Smooth muscle cell (in vitro differentiated cells): Measurements from ENCODE around the gene RITA1. TPM values are rescaled to one million over a fixed set of nuclear protein-coding genes. Genes with fewer than 3 reads are reported as not detected.

Source experiments
- DNase-seq: peaks from one replicate; lab custom pipeline; 2025; ENCODE audit not compliant: unreplicated experiment; lab: John Stamatoyannopoulos, UW
- H2AFZ ChIP-seq: fragments of 200-600 bp; sonication (generic); 2 replicates; pipeline ENCODE4 v1.6.0; 2016; ENCODE audit warnings: antibody characterized with exemption, low read depth, mild to moderate bottlenecking
- H3F3A ChIP-seq: fragments of 200-600 bp; sonication (generic); 2 replicates; pipeline ENCODE4 v1.6.0; 2017; ENCODE audit warnings: antibody characterized with exemption, low read depth
- H3K27ac ChIP-seq: fragments of 200-600 bp; sonication (generic); 2 replicates; pipeline ENCODE4 v1.5.1; 2016; ENCODE audit warnings: low read depth, mild to moderate bottlenecking
- H3K27me3 ChIP-seq: fragments of 200-600 bp; sonication (generic); 2 replicates; pipeline ENCODE4 v1.6.1; 2016; ENCODE audit warnings: low read depth, mild to moderate bottlenecking
- H3K36me3 ChIP-seq: fragments of 200-600 bp; sonication (generic); 2 replicates; pipeline ENCODE4 v1.5.1; 2016; ENCODE audit warnings: low read depth
- H3K4me1 ChIP-seq: fragments of 200-600 bp; sonication (generic); 2 replicates; pipeline ENCODE4 v1.5.1; 2016; ENCODE audit warnings: low read depth
- H3K4me2 ChIP-seq: fragments of 200-600 bp; sonication (generic); 2 replicates; pipeline ENCODE4 v1.6.0; 2016; ENCODE audit warnings: mild to moderate bottlenecking
- H3K4me3 ChIP-seq: fragments of 200-600 bp; sonication (generic); 2 replicates; pipeline ENCODE4 v1.5.1; 2016; ENCODE audit warnings: mild to moderate bottlenecking
- H3K79me2 ChIP-seq: fragments of 200-600 bp; sonication (generic); 2 replicates; pipeline ENCODE4 v1.6.0; 2016; ENCODE audit warnings: low read depth, mild to moderate bottlenecking
- H3K9ac ChIP-seq: fragments of 200-600 bp; sonication (generic); 2 replicates; pipeline ENCODE4 v1.6.0; 2016; ENCODE audit warnings: low read depth
- H3K9me3 ChIP-seq: fragments of 200-600 bp; sonication (generic); replicated peaks from 2 replicates; pipeline ENCODE4 v1.5.1; 2016; ENCODE audit warnings: low read depth
- H4K20me1 ChIP-seq: fragments of 200-600 bp; sonication (generic); 2 replicates; pipeline ENCODE4 v1.6.0; 2016; ENCODE audit warnings: low read depth
- CTCF ChIP-seq: fragments of 200-600 bp; sonication (generic); IDR thresholded peaks from 2 replicates; pipeline ENCODE4 v1.5.1; 2017; ENCODE audit warnings: borderline replicate concordance, mild to moderate bottlenecking, antibody characterized with exemption; ENCODE audit not compliant: insufficient read depth, poor library complexity, severe bottlenecking
- WGBS: methylation state at CpG from one replicate; pipeline ENCODE4 v1.1.7; 2016; ENCODE audit warnings: low lambda C conversion rate; 5-methylcytosine and 5-hydroxymethylcytosine counted together
- polyA plus RNA-seq: library from polyadenylated mRNA; unstranded; fragments of >200 nt; fragmentation: Nextera tagmentation; extraction: Ambion mirVana; gene quantifications from 2 replicates; pipeline ENCODE4 v1.2.1, GENCODE V29; 2016
- total RNA-seq: library from RNA; depleted of rRNA; stranded (reverse); fragments of >200 nt; gene quantifications from 2 replicates; pipeline ENCODE4 v1.2.3, GENCODE V29; 2014

RITA1 gene
- total and polyA plus RNA-seq, 2 experiments from 2014 or later, result 9.6 to 12.2 TPM

DNA sequence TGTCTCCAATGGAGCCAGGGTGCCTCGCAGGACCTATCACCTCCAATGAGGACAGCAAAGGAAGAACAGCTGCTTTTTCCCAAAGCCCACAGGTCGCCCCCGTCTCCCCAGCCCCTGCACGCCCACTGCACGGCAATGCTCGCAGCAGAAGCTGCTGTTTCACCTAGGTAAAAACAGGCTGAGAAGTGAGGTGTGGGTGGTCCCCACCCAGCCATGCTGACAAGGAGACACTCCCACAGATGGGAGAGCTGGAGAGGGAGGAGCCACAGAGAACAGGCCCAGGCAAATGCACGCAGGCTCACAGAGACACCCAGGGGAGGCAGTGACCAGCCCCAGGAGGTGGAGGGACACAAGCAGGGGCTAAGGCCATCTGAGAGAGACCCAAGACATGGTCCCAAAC lies 25.6 kb upstream of the RITA1 start:
- peaks cover 10% of the 10 kb centered on the region for H4K20me1 ChIP-seq
- no peak overlapping the region for H3K27ac ChIP-seq
- H3K36me3 ChIP-seq, result no peaks in the 10 kb centered on the region
- H3K27me3 ChIP-seq, result peaks cover 16% of the 10 kb centered on the region
- H3K79me2 ChIP-seq, result no peaks in the 10 kb centered on the region
- H3K9me3 ChIP-seq, result no peaks in the 10 kb centered on the region
- no peak for TF ChIP-seq CTCF
- H3K4me3 ChIP-seq, result no peak overlapping the region
- DNase-seq, result no peak
- H3F3A ChIP-seq, result no peaks in the 10 kb centered on the region
- peaks cover 9% of the 10 kb centered on the region for H3K4me1 ChIP-seq
- H3K9ac ChIP-seq, result no peak overlapping the region
- no peak overlapping the region for H2AFZ ChIP-seq
- 96% methylated on average over 7 of the region's 7 CpGs for WGBS
- H3K4me2 ChIP-seq, result no peak overlapping the region

- Histone ChIP-seq H3K27me3 (peaks cover 2% of the 10 kb centered on the region), H4K20me1 (peaks cover 10% of the 10 kb centered on the region), H3K9me3 (no peaks in the 10 kb centered on the region), H3F3A (no peaks in the 10 kb centered on the region), H3K27ac (no peak overlapping the region), H2AFZ (no peak overlapping the region), H3K9ac (no peak overlapping the region), H3K79me2 (no peaks in the 10 kb centered on the region), H3K4me2 (no peak overlapping the region), H3K4me3 (no peak overlapping the region), H3K4me1 (peaks cover 9% of the 10 kb centered on the region), H3K36me3 (no peaks in the 10 kb centered on the region)
- no peak for TF ChIP-seq CTCF
- 68% methylated on average over 22 of the region's 26 CpGs for WGBS
- no peak for DNase-seq
Observed at GRCh38 chr12:113161415-113162016, 24.0 kb upstream of the RITA1 start.

DNA sequence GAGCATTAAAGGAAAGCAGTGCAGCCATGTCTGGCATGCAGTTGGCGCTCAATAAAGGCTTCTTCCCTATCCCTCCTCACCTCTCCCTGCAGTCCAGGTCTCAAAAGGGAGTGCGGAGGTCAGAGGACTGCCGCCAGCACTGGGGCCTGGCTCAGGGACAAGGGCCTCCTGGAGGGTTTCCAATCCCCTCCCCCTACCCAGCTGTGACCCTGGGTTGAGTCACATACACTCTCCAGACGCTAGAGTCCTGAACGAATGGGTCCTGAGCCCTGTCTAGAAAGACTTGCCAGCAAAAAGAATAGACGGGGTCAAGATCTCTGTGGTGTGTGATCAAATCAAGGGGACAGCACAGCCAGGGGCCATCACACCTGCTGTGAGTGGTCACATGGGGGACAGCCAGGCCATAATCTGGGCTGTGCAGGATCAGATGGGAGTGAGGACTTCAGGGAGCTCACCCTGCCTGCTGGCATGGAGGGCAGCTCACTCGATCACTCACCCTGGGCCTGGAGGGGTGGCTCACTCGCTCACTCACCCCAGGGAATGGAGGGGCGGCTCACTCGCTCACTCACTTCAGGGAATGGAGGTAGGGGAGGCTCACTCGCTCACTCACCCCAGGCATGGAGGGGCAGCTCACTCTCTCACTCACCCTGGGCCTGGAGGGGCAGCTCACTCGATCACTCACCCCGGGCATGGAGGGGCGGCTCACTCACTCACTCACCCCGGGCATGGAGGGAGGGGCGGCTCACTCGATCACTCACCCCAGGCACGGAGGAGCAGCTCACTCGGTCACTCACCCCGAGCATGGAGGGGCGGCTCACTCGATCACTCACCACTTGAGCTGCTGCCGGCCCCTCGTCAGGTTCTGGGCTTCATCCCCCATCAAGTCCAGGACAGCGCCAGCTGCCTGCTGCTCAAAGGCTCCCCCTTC lies 23.2 kb upstream of the RITA1 start:
- Histone ChIP-seq H3K36me3 (no peaks in the 10 kb centered on the region), H3K27ac (no peak overlapping the region), H3K9me3 (no peaks in the 10 kb centered on the region), H4K20me1 (peaks cover 10% of the 10 kb centered on the region), H3K9ac (no peak overlapping the region), H3K4me2 (no peak overlapping the region), H3K79me2 (no peaks in the 10 kb centered on the region), H3K4me1 (peaks cover 9% of the 10 kb centered on the region), H3K4me3 (no peak overlapping the region), H2AFZ (no peak overlapping the region), H3F3A (no peaks in the 10 kb centered on the region), H3K27me3 (no peaks in the 10 kb centered on the region)
- 77% methylated on average over 19 of the region's 25 CpGs for WGBS
- no peak for TF ChIP-seq CTCF
- peak; percentile 16 for DNase-seq
